Body of pancreas (tissue), 4 donors: ENCODE data around the gene AFDN.
A peak's percentile ranks its signal among the peaks of the same experiment; 100 is the strongest.

Experiments
- CTCF ChIP-seq, 7 experiments: fragments of 450-650 bp in 4 of 7; fragments of 200-600 bp in 3 of 7; sonication (generic) in 3 of 7; IDR thresholded peaks; one replicate each; pipeline ENCODE4 v1.5.1; 2016 to 2019; ENCODE audit warnings: antibody characterized with exemption in 7 of 7
- POLR2A ChIP-seq, 3 donors: fragments of 450-650 bp; IDR thresholded peaks; one replicate each; pipeline ENCODE4 v1.6.1; 2016; ENCODE audit warnings: antibody characterized with exemption in 3 of 3, mild to moderate bottlenecking in 2 of 3

GRCh38 chr6:167826230-167826895, 348 bp upstream of the AFDN start:
- TF ChIP-seq CTCF (IDR thresholded peaks at IDR 0.05) (peak; percentile 12 to 80 (median 56)), POLR2A (IDR thresholded peaks at IDR 0.05) (peak in 2 of 3 donors; percentile 61 to 65)
